ENCODE measurements around the gene CDC42BPA.
"Not testable (repeated sequence)": the region's sequence is repeated elsewhere in the genome, so short reads cannot be mapped to it uniquely, and the experiment has no call there.

Gene CDC42BPA

GRCh38 chr1:226975259-226976250 is 342.7 kb downstream of the CDC42BPA start:
- DNase-seq: no peak

DNA sequence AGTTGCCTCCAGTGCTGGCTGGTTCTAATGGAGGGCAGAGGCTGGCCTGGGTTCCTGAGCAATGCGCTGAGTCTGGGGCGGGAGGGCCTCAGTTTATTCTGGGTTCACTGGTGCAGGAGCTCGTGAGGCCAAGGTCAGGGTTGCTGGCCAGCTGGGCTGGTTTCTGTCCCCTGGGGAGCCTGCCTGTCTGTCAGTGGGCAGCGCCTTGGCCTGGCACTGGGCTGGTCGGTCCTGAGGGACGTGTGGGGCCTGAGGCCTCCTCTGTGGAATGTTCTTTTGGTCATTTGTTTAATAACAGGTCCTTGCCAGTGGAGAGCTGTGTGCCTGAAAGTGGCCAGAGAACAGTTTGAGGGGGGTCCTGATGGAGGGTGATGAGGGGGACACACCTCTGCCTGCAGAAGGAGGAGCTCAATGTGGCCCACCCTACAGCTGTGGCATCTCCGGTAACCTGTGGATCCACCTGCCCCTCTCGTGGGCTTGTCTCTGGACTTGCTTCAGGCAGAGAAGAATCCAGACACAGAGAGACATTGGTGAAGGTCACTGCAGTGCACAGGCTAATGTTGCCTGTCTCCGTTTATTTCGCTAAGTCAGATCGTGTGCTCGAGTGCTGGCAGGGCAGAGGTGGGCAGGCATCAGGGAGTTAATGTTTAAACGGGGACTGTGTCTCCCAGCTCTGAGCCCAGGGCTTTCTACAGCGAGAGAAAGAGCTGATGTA is 343.6 kb downstream of the CDC42BPA start:
- DNase-seq: no peak

GRCh38 chr1:226973898-226974543 is 344.3 kb downstream of the CDC42BPA start:
- DNase-seq: peak; percentile 43

DNA sequence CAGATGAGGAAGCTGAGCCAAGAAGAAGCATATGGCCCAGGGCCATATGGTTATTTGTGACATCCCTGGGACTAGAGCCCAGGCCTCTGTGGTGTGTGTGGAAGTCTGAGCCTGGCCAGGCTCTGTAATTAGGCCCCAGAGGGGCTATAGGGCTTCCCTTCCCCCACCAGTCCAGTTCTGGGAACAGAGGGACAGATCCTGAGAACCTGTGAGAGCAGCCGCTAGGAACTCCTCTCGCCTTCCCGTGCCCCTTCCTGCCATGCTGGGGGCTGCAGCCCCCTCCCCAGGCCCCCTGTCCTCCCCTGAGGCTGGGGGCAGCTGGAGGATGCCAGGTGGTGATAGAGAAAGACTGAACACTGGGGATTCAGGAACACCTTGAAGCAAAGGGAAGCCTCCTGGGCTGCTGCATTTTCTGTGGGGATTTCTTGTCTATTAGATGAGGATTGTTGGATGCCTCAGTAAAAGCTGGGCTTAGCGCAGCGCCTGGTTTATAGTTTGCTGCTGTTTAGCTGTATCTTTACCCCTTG is 344.9 kb downstream of the CDC42BPA start:
- DNase-seq: no peak

- no peak for DNase-seq
Measured at GRCh38 chr1:226972931-226973330, 345.4 kb downstream of the CDC42BPA start.

GRCh38 chr1:226971765-226972164 is 346.5 kb downstream of the CDC42BPA start:
- no peak for DNase-seq

DNA sequence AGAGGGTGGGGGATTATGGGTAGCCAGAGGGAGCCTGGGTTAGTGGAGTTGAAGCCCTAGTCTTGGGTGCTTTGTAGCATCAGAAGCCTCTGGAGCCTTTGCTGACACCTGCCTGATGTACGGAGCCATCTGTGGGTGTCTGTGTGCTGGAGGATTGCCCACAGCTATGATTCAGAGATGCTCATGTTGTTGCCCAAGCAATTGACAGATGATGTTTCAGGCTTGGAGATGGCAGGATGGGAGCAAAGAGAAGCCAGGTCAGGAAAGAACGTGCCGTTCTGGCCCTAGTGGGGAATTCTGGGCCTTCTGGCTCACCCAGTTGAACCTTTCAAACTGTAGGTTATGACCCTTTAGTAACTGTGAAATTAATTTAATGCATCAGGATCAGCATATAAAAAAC is 350.6 kb downstream of the CDC42BPA start:
- no peak for DNase-seq

DNA sequence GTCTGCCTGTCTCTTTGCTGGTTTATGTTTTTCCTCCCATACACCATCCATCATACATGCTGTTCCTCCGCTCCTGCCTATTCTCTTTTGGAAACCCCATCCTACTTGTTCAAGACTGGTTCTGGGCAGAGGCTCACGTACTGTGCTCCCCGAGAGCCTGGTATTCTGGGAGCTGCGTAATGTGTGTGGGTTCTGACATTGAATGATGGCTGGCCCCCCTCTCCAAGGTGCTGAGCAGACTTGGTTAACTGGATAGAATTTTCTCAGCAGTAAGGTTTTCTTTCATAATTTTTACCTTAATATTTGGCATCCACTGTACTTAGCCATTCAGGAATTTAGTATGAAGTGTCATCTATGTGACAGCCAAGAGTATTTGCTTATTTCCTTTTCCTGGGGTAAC is 351.6 kb downstream of the CDC42BPA start:
- no peak for DNase-seq

GRCh38 chr1:226965581-226966440 is 352.5 kb downstream of the CDC42BPA start:
- no peak for DNase-seq

DNA sequence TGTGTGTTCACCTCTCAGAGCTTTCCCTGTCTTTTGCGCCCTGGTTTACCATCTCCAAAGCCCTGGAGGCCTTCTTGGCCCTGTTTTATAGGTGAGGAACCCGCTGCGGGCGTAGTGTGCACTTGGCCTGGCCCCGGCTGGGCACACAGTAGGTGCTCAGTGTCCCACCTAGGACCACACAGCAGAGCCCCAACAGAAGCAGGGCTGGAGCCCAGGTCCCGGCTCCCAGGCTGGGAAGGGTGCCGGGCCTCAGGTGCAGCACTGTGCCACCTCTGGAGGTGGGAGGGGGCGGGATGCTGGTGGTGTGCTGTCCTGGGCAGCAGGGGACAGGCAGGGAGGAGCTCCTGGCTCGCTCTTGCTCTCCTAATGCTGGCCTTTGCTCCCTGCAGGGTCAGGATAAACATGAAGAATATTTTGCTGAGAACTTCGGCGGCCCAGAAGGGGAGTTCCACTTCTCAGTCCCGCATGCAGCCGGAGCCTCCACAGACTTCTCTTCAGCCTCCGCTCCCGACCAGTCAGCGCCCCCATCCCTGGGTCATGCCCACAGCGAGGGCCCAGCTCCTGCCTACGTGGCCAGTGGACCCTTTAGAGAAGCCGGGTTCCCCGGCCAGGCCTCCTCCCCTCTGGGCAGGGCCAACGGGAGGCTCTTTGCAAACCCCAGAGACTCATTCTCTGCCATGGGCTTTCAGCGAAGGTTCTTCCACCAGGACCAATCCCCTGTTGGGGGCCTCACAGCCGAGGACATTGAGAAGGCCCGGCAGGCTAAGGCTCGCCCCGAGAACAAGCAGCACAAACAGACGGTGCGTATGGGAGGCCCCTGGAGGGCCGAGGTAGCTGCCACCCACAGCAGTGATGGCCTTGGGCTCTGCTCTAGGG is 353.4 kb downstream of the CDC42BPA start:
- DNase-seq: no peak

DNA sequence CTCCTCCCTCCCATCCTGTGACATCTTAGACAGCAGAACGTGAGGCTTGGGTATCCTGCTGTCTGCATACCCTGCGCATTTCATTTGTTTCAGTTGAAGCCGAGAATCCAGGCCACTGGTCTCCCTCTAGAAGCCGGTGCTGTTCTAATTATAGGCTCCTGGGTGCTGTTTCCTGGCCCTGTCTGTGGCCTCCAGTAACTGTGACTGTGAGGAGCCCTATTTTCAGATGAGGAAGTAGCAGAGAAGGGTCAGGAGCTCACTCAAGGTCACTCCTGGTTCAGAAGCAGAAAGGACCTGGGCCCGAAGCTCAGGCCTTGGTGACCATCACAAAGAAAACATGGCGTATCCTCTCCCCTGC is 354.2 kb downstream of the CDC42BPA start:
- no peak for DNase-seq

DNA sequence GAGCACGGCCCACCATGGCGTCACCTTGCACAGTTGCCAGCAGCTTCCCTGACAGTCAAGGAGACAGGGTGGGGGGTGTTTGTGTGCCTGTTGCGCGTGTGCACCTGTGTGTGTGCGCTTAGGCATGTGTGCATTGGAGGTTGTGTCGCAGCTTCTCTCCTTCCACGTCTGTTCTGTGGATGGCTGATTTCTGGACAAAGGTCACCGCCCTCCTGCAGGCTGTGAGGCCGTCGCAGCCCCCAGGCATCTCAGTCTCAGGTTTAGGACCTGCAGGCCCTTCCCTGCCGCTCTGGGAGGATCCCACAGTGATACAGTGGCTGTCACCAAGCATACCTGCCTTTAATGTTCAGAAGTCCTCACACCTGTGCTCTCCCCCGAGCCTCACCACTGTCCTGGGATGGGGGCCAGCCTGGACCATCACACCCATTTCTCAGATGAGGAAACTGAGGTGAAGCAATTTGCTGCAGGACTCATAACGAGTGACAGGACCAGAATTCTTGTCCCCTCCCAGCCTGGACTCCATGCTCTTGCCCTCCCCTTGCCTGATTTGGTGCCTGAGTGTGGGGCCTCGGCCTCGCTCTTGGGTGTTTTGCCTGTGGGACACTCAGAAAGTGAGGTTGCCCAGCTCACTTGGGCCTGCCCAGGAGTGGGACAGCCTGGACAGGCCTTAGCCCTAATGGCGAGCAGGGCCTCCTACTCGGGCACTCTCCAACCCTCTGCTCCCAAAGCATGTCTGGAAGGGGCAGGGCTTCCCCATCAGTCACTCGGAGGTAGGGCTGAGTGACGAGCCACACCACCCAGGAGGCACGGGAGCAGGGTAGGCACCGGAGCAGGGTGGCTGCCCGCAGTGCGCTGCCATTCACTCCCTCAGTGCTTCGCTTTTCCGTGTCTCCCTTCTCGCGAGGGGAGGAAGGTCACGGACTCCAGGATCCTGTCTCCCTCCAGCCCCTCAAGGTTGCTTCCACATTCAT is 355.6 kb downstream of the CDC42BPA start:
- no peak for DNase-seq

GRCh38 chr1:226960944-226961765 is 357.1 kb downstream of the CDC42BPA start:
- no peak for DNase-seq

GRCh38 chr1:226960256-226960655 is 358.0 kb downstream of the CDC42BPA start:
- DNase-seq: no peak

GRCh38 chr1:226958300-226958699 is 360.0 kb downstream of the CDC42BPA start:
- DNase-seq: no peak

GRCh38 chr1:226957714-226958113 is 360.6 kb downstream of the CDC42BPA start:
- DNase-seq: no peak

- DNase-seq: no peak
Measured at GRCh38 chr1:226956942-226957713, 361.2 kb downstream of the CDC42BPA start.

GRCh38 chr1:226955857-226956256 is 362.4 kb downstream of the CDC42BPA start:
- not testable (repeated sequence) for DNase-seq
